HG02852 (cell line): ENCODE data around the gene MSANTD7.
"Not testable (repeated sequence)": the region's sequence is repeated elsewhere in the genome, so short reads cannot be mapped to it uniquely, and the experiment has no call there.

ENCODE experiments used
- ATAC-seq: cut with Tn5 transposase; IDR thresholded peaks from one replicate; pipeline ENCODE4 v1.9.1; 2021; ENCODE audit warnings: mild to moderate bottlenecking, moderate library complexity; ENCODE audit not compliant: unreplicated experiment

The MSANTD7 gene

GRCh38 chr10:14837757-14838581, at the start of gene MSANTD7, which contains the start of the genes CDNF and HSPA14:
Gene MSANTD7 (plus strand): TSS chr10:14838306. CDS start chr10:14842285, 3,979 bp downstream.
Gene CDNF (minus strand): TSS chr10:14838037. CDS start chr10:14837946, 91 bp downstream.
Gene HSPA14 (plus strand): TSS chr10:14838306. CDS start chr10:14838403, 97 bp downstream.
- peak; percentile 92 for ATAC-seq

- no peak for ATAC-seq
Measured at GRCh38 chr10:14798636-14799035, 39.5 kb upstream of the MSANTD7 start.

GRCh38 chr10:14800397-14800796, 37.7 kb upstream of the MSANTD7 start:
- ATAC-seq, result no peak

- ATAC-seq, result no peak
Measured at GRCh38 chr10:14801723-14802122, 36.4 kb upstream of the MSANTD7 start.

GRCh38 chr10:14803827-14804226, 34.3 kb upstream of the MSANTD7 start:
- ATAC-seq, result no peak

- no peak for ATAC-seq
Measured at GRCh38 chr10:14806318-14806717, 31.8 kb upstream of the MSANTD7 start.

GRCh38 chr10:14810969-14811953, 26.8 kb upstream of the MSANTD7 start:
- ATAC-seq, result no peak

- ATAC-seq, result no peak
Measured at GRCh38 chr10:14812271-14812670, 25.8 kb upstream of the MSANTD7 start.

- ATAC-seq, result no peak
Measured at GRCh38 chr10:14815681-14816080, 22.4 kb upstream of the MSANTD7 start.

GRCh38 chr10:14816717-14817116, 21.4 kb upstream of the MSANTD7 start:
- not testable (repeated sequence) for ATAC-seq

GRCh38 chr10:14820010-14820774, 17.9 kb upstream of the MSANTD7 start:
- ATAC-seq, result no peak

- ATAC-seq, result no peak
Measured at GRCh38 chr10:14820775-14821154, 17.3 kb upstream of the MSANTD7 start.

- no peak for ATAC-seq
Measured at GRCh38 chr10:14821635-14822375, 16.3 kb upstream of the MSANTD7 start.

- no peak for ATAC-seq
Measured at GRCh38 chr10:14822879-14823755, 15.0 kb upstream of the MSANTD7 start.

- no peak for ATAC-seq
Measured at GRCh38 chr10:14823966-14824365, 14.1 kb upstream of the MSANTD7 start.

- ATAC-seq, result no peak
Measured at GRCh38 chr10:14826076-14826829, 11.9 kb upstream of the MSANTD7 start.

GRCh38 chr10:14833106-14833505, 5.0 kb upstream of the MSANTD7 start:
- ATAC-seq, result no peak

- no peak for ATAC-seq
Measured at GRCh38 chr10:14836208-14836607, 1.9 kb upstream of the MSANTD7 start.
